Esophagus squamous epithelium (tissue), 5 donors: ENCODE results near the gene CPN1. TPM values are rescaled to one million over a fixed set of nuclear protein-coding genes. Genes with fewer than 3 reads are reported as not detected.
"Not testable (repeated sequence)": the region's sequence is repeated elsewhere in the genome, so short reads cannot be mapped to it uniquely, and the experiment has no call there.

Experiments used
- DNase-seq: peaks from one replicate; lab custom pipeline; 2025; lab: John Stamatoyannopoulos, UW
- H3K27ac ChIP-seq, 4 donors: fragments of 200-600 bp; sonication (generic); one replicate each; pipeline ENCODE4 v1.5.1; 2016 to 2019; ENCODE audit warnings: mild to moderate bottlenecking in 1 of 4
- H3K27me3 ChIP-seq, 4 donors: fragments of 200-600 bp; sonication (generic); 1 replicate in 3 of 4; 2 replicates in 1 of 4; pipeline versions ENCODE4 v1.5.1 to v1.6.0; 2017 to 2021; ENCODE audit warnings: antibody characterized with exemption in 1 of 4
- H3K36me3 ChIP-seq, 3 donors: fragments of 200-600 bp; sonication (generic); one replicate each; pipeline ENCODE4 v1.5.1; 2016 to 2019
- H3K4me1 ChIP-seq, 3 donors: fragments of 200-600 bp; sonication (generic); one replicate each; pipeline ENCODE4 v1.5.1; 2017 to 2019
- H3K4me3 ChIP-seq, 4 donors: fragments of 200-600 bp; sonication (generic); 1 replicate in 3 of 4; 2 replicates in 1 of 4; pipeline ENCODE4 v1.5.1; 2016 to 2019; ENCODE audit warnings: mild to moderate bottlenecking in 2 of 4, moderate library complexity in 1 of 4
- H3K9me3 ChIP-seq, 3 donors: fragments of 200-600 bp; sonication (generic); one replicate each; pipeline ENCODE4 v1.5.1; 2016 to 2019
- CTCF ChIP-seq, 6 experiments: fragments of 450-650 bp in 4 of 6; fragments of 200-600 bp in 2 of 6; sonication (generic) in 2 of 6; IDR thresholded peaks; one replicate each; pipeline ENCODE4 v1.5.1; 2016 to 2019; ENCODE audit warnings: antibody characterized with exemption in 6 of 6, mild to moderate bottlenecking in 4 of 6, moderate library complexity in 4 of 6
- POLR2A ChIP-seq, 4 donors: fragments of 450-650 bp; IDR thresholded peaks; one replicate each; pipeline ENCODE4 v1.6.1; 2017; ENCODE audit warnings: antibody characterized with exemption in 4 of 4, mild to moderate bottlenecking in 4 of 4, moderate library complexity in 3 of 4
- WGBS, 2 donors: methylation state at CpG; one replicate each; pipeline ENCODE4 v1.1.5; 2018; 5-methylcytosine and 5-hydroxymethylcytosine counted together
- intact Hi-C: fragments of 100-400 bp; cut with DNase I; formaldehyde crosslinking; loops from one replicate; pipeline ENCODE4 v1.15.0; 2022
- total RNA-seq, 4 donors: library from RNA; depleted of rRNA; stranded (reverse); fragments of >200 nt; gene quantifications; one replicate each; pipeline ENCODE4 v1.1.0, GENCODE V29; 2016
- donor health status: DM: yes; HTN: yes; CAD: no.

The CPN1 gene
- total RNA-seq: not detected

GRCh38 chr10:100081075-100082001, at the start of gene CPN1:
Gene CPN1, minus strand, starts transcription at chr10:100081869. Its CDS starts 244 bp downstream, at chr10:100081625.
- H3K27ac ChIP-seq: no peak within 1 kb of the TSS
- H3K27me3 ChIP-seq: peaks cover 0 to 26% (median 0%) of the 10 kb centered on the region in 4 donors
- no peak within 1 kb of the TSS for H3K4me3 ChIP-seq
- DNase-seq: no peak
- intact Hi-C loops: no loop called here
- H3K36me3 ChIP-seq: no peaks in the 10 kb centered on the region
- H3K4me1 ChIP-seq: no peaks in the 10 kb centered on the region
- 57 to 74% methylated on average over 11 to 20 of the region's 24 CpGs for WGBS, 2 donors
- TF ChIP-seq POLR2A (IDR thresholded peaks at IDR 0.05) (no peak), CTCF (IDR thresholded peaks at IDR 0.05) (no peak)
- H3K9me3 ChIP-seq: no peaks in the 10 kb centered on the region

- WGBS, 2 donors: 39 to 49% methylated on average over 3 to 6 of the region's 7 CpGs
- Histone ChIP-seq H3K36me3 (no peaks in the 10 kb centered on the region), H3K9me3 (peaks cover 0 to 13% (median 0%) of the 10 kb centered on the region in 3 donors), H3K27ac (no peak overlapping the region), H3K27me3 (peaks cover 0 to 7% (median 0%) of the 10 kb centered on the region in 4 donors), H3K4me3 (no peak overlapping the region), H3K4me1 (no peaks in the 10 kb centered on the region)
- TF ChIP-seq CTCF (IDR thresholded peaks at IDR 0.05): no peak
- no peak for TF ChIP-seq POLR2A (IDR thresholded peaks at IDR 0.05)
- intact Hi-C loops: no loop called here
- no peak for DNase-seq
Observed at GRCh38 chr10:100130831-100131230, 49.2 kb upstream of the CPN1 start.

GRCh38 chr10:100129424-100129823, 47.8 kb upstream of the CPN1 start:
- no peak for TF ChIP-seq POLR2A (IDR thresholded peaks at IDR 0.05)
- TF ChIP-seq CTCF (IDR thresholded peaks at IDR 0.05): no peak
- 65 to 70% methylated on average over 7 to 9 of the region's 9 CpGs for WGBS, 2 donors
- peaks cover 0 to 6% (median 0%) of the 10 kb centered on the region in 3 donors for H3K9me3 ChIP-seq
- no peaks in the 10 kb centered on the region for H3K4me1 ChIP-seq
- no peaks in the 10 kb centered on the region for H3K36me3 ChIP-seq
- DNase-seq: no peak
- intact Hi-C loops: no loop called here
- peaks cover 0 to 7% (median 0%) of the 10 kb centered on the region in 4 donors for H3K27me3 ChIP-seq
- no peak overlapping the region for H3K4me3 ChIP-seq
- no peak overlapping the region for H3K27ac ChIP-seq

GRCh38 chr10:100128951-100129350, 47.3 kb upstream of the CPN1 start:
- Histone ChIP-seq H3K27ac (no peak overlapping the region), H3K27me3 (peaks cover 0 to 7% (median 0%) of the 10 kb centered on the region in 4 donors), H3K9me3 (peaks cover 0 to 1% (median 0%) of the 10 kb centered on the region in 3 donors), H3K36me3 (no peaks in the 10 kb centered on the region), H3K4me1 (no peaks in the 10 kb centered on the region), H3K4me3 (no peak overlapping the region)
- TF ChIP-seq CTCF (IDR thresholded peaks at IDR 0.05) (no peak), POLR2A (IDR thresholded peaks at IDR 0.05) (no peak)
- WGBS, 2 donors: 70 to 74% methylated on average over 8 of the region's 8 CpGs
- intact Hi-C loops: no loop called here
- no peak for DNase-seq

GRCh38 chr10:100125335-100125734, 43.7 kb upstream of the CPN1 start:
- H3K27me3 ChIP-seq, H3K36me3 ChIP-seq, DNase-seq, H3K4me1 ChIP-seq, intact Hi-C loops, H3K9me3 ChIP-seq, H3K27ac ChIP-seq, H3K4me3 ChIP-seq: not testable (repeated sequence)
- WGBS, 2 donors: 71 to 79% methylated on average over 2 of the region's 2 CpGs
